HG03064 (cell line): ENCODE results near the gene PRLR.
A peak's percentile ranks its signal among the peaks of the same experiment; 100 is the strongest.
"Not testable (repeated sequence)": the region's sequence is repeated elsewhere in the genome, so short reads cannot be mapped to it uniquely, and the experiment has no call there.

Source experiments
- ATAC-seq: cut with Tn5 transposase; IDR thresholded peaks from one replicate; pipeline ENCODE4 v1.9.1; 2021; ENCODE audit warnings: low read depth; ENCODE audit not compliant: unreplicated experiment

Gene PRLR

DNA sequence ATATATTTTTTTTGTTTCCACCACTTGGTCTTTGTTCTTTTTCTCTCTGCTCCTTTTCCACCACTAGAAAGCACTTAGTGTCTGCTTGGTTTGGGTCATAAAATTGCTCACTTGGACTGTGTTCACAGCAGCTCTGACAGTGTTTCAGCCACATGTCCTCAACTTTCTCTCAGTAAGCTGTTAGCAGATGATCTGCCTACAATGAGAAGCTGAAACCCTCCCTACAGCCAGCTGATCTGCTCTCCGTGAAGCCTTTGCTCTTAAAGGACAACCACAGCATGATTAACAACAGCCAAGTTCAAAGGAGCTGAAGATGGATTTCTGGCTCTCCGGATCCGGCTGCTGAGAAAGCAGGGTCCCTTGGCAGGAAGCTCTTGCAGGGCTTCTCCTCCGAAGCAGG is 31.6 kb downstream of the PRLR start:
- ATAC-seq, result no peak

GRCh38 chr5:35198075-35198474 is 32.2 kb downstream of the PRLR start:
- ATAC-seq, result no peak

- ATAC-seq, result no peak
Measured at GRCh38 chr5:35197351-35197750, 32.9 kb downstream of the PRLR start.

DNA sequence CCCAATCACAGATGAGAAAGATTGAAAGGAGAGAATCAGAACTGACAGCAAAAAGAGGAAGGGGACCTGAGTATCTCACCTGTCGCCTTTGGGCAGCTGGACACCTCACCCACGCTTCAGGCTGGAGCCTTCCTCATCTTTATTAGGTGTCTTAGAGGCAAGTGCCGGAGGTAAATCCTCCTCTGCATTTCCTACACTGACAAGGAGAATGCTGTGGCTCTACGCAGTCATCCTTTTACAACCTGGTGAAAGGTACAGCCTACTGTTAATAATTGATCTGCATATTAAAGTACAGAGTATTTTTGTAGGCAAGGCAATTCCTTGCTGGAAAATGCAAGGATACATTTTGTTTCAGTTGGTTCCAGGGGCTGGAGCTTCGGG is 34.8 kb downstream of the PRLR start:
- ATAC-seq, result no peak

DNA sequence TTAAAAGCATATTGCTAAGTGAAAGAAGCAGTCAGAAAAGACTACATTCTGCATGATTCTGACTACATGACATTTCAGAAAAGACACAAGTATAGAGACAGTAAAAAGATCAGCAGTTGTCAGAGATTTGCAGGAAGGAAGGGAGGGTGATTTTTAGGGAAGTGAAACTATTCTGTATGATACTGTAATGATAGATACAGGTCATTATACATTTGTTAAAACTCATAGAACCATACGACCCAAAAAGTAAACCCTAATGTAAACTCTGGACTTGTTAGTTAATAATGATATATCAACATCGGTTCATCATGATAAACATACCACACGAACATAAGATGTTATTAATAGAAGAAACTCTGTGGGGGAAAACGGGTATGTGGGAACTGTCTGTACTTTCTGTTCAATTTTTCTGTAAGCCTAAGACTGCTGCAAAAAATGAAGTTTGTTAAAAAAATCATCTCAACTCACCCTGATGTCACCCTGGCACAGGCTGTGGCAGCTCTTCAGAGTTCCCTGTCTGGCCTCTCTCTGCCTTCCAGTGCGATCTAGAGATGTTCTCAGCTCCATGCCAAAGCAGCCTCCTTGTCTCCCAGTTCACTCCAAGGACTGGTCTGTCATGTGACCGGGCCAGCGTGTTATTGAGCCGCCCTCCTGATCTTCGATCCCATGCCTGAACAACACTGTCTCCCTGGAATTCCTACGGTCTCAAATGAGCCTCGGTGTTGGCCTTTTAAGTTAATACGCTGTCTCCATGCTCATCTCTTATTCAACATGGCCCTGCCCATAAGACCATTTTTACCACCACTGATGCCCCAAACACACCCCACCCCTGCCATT is 35.4 kb downstream of the PRLR start:
- ATAC-seq, result peak; percentile 97

GRCh38 chr5:35192506-35192905 is 37.8 kb downstream of the PRLR start:
- ATAC-seq, result no peak

- not testable (repeated sequence) for ATAC-seq
Measured at GRCh38 chr5:35189801-35190200, 40.5 kb downstream of the PRLR start.

DNA sequence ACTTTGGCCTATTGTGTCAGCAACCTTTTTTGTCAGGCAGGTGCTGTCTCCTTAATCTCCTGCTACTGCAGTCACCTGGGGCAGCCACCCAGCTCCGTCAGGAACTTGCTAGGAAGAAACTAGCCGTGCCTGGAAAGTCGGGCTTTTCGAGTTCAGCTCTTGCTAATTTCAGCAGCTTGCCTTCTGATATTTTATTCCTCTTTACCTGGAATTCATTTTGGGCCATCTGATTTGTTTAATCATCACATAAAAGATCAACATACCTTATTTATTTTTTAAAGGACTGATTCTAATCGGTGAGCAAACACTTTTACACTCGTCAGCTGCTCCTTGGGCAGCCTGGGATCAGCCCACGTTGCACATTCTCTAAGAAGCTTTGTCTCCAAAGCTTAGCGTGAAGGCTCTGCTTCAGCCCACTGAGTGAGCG is 42.2 kb downstream of the PRLR start:
- ATAC-seq, result no peak

- not testable (repeated sequence) for ATAC-seq
Measured at GRCh38 chr5:35187621-35188020, 42.7 kb downstream of the PRLR start.

DNA sequence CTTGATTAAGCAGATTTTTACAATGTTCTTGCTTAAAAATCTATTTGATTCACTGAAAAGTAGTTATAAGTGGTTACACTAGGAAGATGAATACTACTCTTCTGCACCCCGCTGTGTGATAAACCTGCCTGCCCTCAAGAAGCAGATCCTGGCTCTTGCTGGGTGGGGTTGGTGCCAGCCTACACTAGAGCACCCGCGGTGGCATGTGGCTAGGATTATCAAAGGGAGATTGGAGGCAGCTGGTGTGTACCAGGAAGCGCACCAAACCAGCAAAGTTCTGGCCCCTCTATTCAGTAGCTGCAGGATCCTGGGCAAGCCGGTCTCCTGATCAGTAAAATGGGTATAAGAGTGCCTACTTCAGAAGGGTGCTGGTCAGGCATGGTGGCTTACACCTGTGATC is 43.5 kb downstream of the PRLR start:
- ATAC-seq, result no peak

- ATAC-seq, result no peak
Measured at GRCh38 chr5:35185518-35185917, 44.8 kb downstream of the PRLR start.

DNA sequence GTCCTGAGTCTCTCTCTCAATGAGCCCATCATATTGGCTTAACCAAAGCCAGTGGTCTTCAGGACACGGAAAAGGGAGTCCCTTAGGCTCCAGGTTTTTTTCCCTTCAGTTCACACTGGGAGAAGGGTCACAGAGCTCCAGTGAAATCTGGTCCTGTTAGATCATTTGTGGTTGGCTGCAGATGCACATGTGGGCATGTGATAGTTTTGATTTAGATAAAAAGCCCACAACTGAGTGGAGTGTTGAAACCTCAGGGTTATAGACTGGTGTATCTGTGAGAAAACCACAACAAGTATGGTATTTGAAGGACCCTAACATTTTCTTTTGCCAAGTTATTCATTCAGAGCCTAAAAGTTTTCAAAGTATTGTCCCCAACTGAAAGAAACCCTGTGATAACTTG is 46.7 kb downstream of the PRLR start:
- no peak for ATAC-seq

DNA sequence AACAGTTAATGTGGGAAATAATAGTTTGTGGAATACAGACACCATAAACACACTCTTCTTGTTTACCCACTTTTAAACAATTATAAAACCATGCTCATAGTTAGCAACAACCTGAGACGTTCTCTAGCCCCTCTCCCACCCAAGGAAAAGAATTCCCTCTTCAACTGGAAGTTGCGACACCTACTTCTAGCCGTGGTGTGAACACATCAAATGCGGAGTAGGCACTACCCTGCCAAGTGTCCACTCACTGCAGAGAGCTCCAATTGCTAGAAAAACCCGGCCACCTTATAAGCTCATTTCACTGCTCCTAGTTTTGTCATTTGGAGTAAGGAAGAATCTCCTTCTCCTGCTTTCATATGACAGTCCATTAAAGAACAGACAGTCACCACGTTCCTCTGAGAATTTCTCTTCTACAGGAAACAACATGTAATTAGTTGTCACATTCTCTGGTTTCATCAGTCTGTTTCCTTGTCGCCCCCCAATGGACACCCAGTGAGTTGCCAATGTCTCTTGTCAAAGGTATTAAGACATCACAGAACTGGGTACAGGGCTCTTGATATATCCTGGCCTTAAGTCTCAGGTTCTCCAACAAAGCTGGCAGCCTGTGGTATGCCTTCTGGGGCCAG is 47.3 kb downstream of the PRLR start:
- peak; percentile 69 for ATAC-seq

- ATAC-seq, result no peak
Measured at GRCh38 chr5:35182486-35182885, 47.8 kb downstream of the PRLR start.

- no peak for ATAC-seq
Measured at GRCh38 chr5:35180046-35180445, 50.2 kb downstream of the PRLR start.

DNA sequence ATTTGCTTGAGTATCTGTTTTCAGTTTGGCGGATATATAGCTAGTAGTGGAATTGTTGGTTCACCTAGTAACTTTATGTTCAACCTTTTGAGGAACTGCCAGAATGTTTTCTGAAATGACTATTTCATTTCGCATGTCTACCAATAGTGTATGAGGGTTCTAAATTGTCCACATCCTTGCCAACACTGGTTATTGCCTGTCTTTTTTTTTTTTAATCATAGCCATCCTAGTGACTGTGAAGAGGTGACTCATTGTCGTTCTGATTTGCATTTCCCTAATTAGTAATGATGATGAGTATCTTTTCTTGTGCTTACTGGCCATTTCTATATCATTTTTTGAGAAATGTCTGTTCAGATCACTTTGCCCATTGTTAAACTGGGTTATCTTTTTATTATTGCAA is 52.5 kb downstream of the PRLR start:
- ATAC-seq, result no peak

- no peak for ATAC-seq
Measured at GRCh38 chr5:35172533-35172932, 57.8 kb downstream of the PRLR start.

- no peak for ATAC-seq
Measured at GRCh38 chr5:35171991-35172390, 58.3 kb downstream of the PRLR start.

- ATAC-seq, result no peak
Measured at GRCh38 chr5:35171078-35171477, 59.2 kb downstream of the PRLR start.

DNA sequence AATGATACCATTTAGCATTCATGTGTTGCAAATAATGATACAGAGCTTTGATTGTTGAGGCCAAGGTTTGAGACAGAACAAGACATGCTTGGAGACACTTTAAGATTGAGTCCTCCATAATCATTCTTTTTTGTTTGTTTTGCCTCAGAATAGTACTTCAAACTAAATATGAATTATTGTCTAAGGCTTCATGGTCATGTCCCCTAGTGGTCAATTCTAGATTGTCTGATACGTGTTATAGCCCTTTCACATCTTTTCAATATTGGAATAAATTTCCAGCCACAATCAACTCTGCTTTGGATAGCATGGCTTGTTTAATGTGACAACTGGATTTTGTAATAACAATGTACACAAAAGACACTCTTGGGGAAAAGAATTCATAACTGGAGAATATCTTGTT is 64.2 kb downstream of the PRLR start:
- ATAC-seq, result no peak

DNA sequence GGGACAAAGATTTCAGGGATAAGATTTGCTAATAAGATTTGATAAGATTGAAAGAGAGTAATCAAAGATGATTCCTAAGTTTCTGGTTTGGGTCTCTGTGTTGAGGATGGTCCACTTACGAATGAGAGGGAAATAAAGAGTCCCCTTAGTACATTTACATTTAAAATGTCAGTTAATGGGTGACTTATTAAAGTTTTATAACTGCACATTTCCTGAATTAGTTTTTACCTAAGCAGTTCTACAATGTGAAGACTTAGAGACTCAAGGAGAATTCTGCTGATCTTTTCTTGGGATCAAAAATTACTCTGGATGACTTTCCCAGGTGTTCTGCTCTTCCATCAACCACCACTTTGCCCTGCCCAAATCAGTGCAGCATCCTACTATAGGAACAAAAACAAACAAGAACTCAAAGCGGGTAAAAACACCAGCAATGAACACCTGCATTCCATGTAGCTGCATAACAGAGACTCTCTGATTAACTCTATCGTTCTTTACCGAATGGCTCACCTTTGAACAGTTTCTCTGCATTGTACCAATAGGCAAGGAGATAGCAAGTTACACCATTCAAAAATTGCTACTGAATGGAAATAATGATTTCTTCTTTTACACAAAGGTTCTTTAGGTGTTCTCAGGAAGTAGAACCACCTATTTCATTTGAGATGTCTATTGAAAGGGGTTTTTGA is 65.3 kb downstream of the PRLR start:
- ATAC-seq, result no peak

DNA sequence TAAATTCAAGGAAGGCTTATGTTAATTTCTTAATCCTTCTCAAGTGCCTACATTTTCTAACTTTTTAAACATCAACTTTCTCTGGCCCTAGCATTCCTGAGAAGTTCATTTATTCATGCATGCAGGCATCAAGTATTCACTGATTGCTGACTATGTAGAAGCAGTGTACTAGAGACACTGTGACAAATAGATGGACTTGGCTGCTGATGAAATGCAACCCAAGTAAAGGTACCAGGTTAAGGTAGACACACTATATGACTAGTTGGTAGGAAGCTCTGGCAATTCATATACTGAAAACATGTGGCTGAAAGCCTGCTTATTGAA is 66.6 kb downstream of the PRLR start:
- no peak for ATAC-seq
